Esophagus squamous epithelium (tissue), 5 donors: ENCODE measurements around the gene DNAJB13. TPM values are rescaled to one million over a fixed set of nuclear protein-coding genes. Genes with fewer than 3 reads are reported as not detected.

Experiments used
- DNase-seq: peaks from one replicate; lab custom pipeline; 2025; lab: John Stamatoyannopoulos, UW
- H3K27ac ChIP-seq, 4 donors: fragments of 200-600 bp; sonication (generic); one replicate each; pipeline ENCODE4 v1.5.1; 2016 to 2019; ENCODE audit warnings: mild to moderate bottlenecking in 1 of 4
- H3K27me3 ChIP-seq, 4 donors: fragments of 200-600 bp; sonication (generic); 1 replicate in 3 of 4; 2 replicates in 1 of 4; pipeline versions ENCODE4 v1.5.1 to v1.6.0; 2017 to 2021; ENCODE audit warnings: antibody characterized with exemption in 1 of 4
- H3K36me3 ChIP-seq, 3 donors: fragments of 200-600 bp; sonication (generic); one replicate each; pipeline ENCODE4 v1.5.1; 2016 to 2019
- H3K4me1 ChIP-seq, 3 donors: fragments of 200-600 bp; sonication (generic); one replicate each; pipeline ENCODE4 v1.5.1; 2017 to 2019
- H3K4me3 ChIP-seq, 4 donors: fragments of 200-600 bp; sonication (generic); 1 replicate in 3 of 4; 2 replicates in 1 of 4; pipeline ENCODE4 v1.5.1; 2016 to 2019; ENCODE audit warnings: mild to moderate bottlenecking in 2 of 4, moderate library complexity in 1 of 4
- H3K9me3 ChIP-seq, 3 donors: fragments of 200-600 bp; sonication (generic); one replicate each; pipeline ENCODE4 v1.5.1; 2016 to 2019
- CTCF ChIP-seq, 6 experiments: fragments of 450-650 bp in 4 of 6; fragments of 200-600 bp in 2 of 6; sonication (generic) in 2 of 6; IDR thresholded peaks; one replicate each; pipeline ENCODE4 v1.5.1; 2016 to 2019; ENCODE audit warnings: antibody characterized with exemption in 6 of 6, mild to moderate bottlenecking in 4 of 6, moderate library complexity in 4 of 6
- POLR2A ChIP-seq, 4 donors: fragments of 450-650 bp; IDR thresholded peaks; one replicate each; pipeline ENCODE4 v1.6.1; 2017; ENCODE audit warnings: antibody characterized with exemption in 4 of 4, mild to moderate bottlenecking in 4 of 4, moderate library complexity in 3 of 4
- WGBS, 2 donors: methylation state at CpG; one replicate each; pipeline ENCODE4 v1.1.5; 2018; 5-methylcytosine and 5-hydroxymethylcytosine counted together
- intact Hi-C: fragments of 100-400 bp; cut with DNase I; formaldehyde crosslinking; loops from one replicate; pipeline ENCODE4 v1.15.0; 2022
- total RNA-seq, 4 donors: library from RNA; depleted of rRNA; stranded (reverse); fragments of >200 nt; gene quantifications; one replicate each; pipeline ENCODE4 v1.1.0, GENCODE V29; 2016
- donor health status: DM: yes; HTN: yes; CAD: no.

Gene DNAJB13
- total RNA-seq, 4 donors from 2014 or later = not detected

- DNase-seq = no peak
- Histone ChIP-seq H3K4me3 (no peak overlapping the region), H3K27me3 (no peaks in the 10 kb centered on the region), H3K27ac (no peak overlapping the region), H3K36me3 (no peaks in the 10 kb centered on the region), H3K9me3 (no peaks in the 10 kb centered on the region), H3K4me1 (no peaks in the 10 kb centered on the region)
- intact Hi-C loops = no loop called here
- TF ChIP-seq CTCF (IDR thresholded peaks at IDR 0.05) (no peak), POLR2A (IDR thresholded peaks at IDR 0.05) (no peak)
- WGBS, 2 donors = 65 to 79% methylated on average over 4 of the region's 4 CpGs
Measured at GRCh38 chr11:73949246-73949645, 1.6 kb upstream of the DNAJB13 start.

GRCh38 chr11:73949912-73950311, 914 bp upstream of the DNAJB13 start:
- H3K27me3 ChIP-seq = no peaks in the 10 kb centered on the region
- intact Hi-C loops = no loop called here
- H3K4me1 ChIP-seq = no peaks in the 10 kb centered on the region
- H3K4me3 ChIP-seq = no peak overlapping the region
- no peaks in the 10 kb centered on the region for H3K9me3 ChIP-seq
- TF ChIP-seq CTCF (IDR thresholded peaks at IDR 0.05) (no peak), POLR2A (IDR thresholded peaks at IDR 0.05) (no peak)
- H3K27ac ChIP-seq = no peak overlapping the region
- H3K36me3 ChIP-seq = no peaks in the 10 kb centered on the region
- no peak for DNase-seq
- WGBS, 2 donors = 90 to 92% methylated on average over 5 of the region's 5 CpGs

DNA sequence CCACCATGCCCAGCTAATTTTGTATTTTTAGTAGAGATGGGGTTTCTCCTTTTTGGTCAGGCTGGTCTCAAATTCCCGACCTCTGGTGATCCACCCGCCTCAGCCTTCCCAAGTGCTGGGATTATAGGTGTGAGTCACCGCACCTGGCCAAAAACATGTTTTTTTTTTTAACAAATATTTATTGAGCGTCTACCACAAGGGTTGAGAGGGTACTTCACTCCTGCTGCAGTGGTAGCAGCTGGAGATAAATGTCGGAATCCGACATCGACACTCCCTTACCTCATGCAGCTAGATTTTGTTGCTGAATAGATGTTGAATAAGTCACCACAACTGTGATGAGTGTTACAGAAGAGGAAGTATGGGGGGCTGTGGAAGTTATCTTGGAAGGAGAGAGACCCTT, 971 bp downstream of the DNAJB13 start:
- Histone ChIP-seq H3K4me1 (peaks cover 0 to 7% (median 0%) of the 10 kb centered on the region in 3 donors), H3K36me3 (no peaks in the 10 kb centered on the region), H3K9me3 (no peaks in the 10 kb centered on the region), H3K27me3 (peaks cover 0 to under 1% (median 0%) of the 10 kb centered on the region in 4 donors), H3K27ac (no peak overlapping the region), H3K4me3 (no peak overlapping the region)
- intact Hi-C loops = no loop called here
- WGBS, 2 donors = 73 to 95% methylated on average over 7 of the region's 7 CpGs
- DNase-seq = no peak
- TF ChIP-seq POLR2A (IDR thresholded peaks at IDR 0.05) = no peak
- TF ChIP-seq CTCF (IDR thresholded peaks at IDR 0.05) = no peak

DNA sequence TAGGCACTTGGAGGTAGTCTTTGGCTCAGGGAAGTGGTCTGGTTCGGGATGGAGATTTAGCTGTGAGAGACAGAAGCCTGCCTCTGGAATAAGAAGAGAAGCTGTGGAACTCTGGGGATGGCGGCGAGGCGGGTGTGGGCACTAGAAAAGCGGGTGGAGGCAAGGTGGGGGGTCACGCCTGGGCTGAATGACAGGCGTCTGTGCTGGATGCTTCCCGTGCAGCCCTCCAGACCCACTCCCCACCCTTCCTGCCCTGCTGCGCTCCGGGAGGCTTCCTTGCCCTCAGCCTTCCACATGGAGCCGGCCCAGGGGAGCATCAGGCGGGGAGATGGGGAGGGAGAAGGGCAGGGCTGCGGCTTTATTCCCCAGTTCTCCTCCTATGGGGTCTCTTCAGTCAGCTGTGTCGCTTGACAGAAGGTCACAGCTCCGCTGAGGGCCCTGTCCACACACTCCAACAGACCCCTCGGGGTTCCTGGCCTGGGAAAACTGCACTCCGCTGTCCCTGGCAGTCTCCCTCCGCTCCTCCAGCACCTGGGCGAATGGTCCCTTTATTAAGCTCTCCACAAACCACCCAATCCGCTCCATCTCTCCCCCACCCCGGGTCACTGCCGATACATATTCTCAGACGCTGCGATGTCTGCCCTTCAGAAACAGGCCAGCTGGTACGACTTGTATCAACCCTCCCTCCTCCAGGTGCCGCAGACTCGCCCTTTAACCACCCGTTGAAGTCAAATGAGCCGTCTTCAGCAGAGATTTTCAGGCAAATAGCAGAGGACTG, 6.2 kb downstream of the DNAJB13 start:
- TF ChIP-seq POLR2A (IDR thresholded peaks at IDR 0.05) = no peak
- no peak for TF ChIP-seq CTCF (IDR thresholded peaks at IDR 0.05)
- no peak overlapping the region for H3K4me3 ChIP-seq
- peaks cover 0 to 7% (median 0%) of the 10 kb centered on the region in 3 donors for H3K4me1 ChIP-seq
- peaks cover 0 to 21% (median 0%) of the 10 kb centered on the region in 4 donors for H3K27me3 ChIP-seq
- H3K27ac ChIP-seq = no peak overlapping the region
- intact Hi-C loops = no loop called here
- no peak for DNase-seq
- H3K9me3 ChIP-seq = no peaks in the 10 kb centered on the region
- no peaks in the 10 kb centered on the region for H3K36me3 ChIP-seq
- WGBS, 2 donors = 45 to 56% methylated on average over 21 of the region's 29 CpGs

- no peak for DNase-seq
- H3K27me3 ChIP-seq = peaks cover 0 to 21% (median 0%) of the 10 kb centered on the region in 4 donors
- H3K9me3 ChIP-seq = no peaks in the 10 kb centered on the region
- H3K27ac ChIP-seq = no peak overlapping the region
- no peaks in the 10 kb centered on the region for H3K36me3 ChIP-seq
- 56 to 64% methylated on average over 15 to 20 of the region's 25 CpGs for WGBS, 2 donors
- TF ChIP-seq POLR2A (IDR thresholded peaks at IDR 0.05) = no peak
- TF ChIP-seq CTCF (IDR thresholded peaks at IDR 0.05) = no peak
- H3K4me3 ChIP-seq = no peak overlapping the region
- peaks cover 0 to 7% (median 0%) of the 10 kb centered on the region in 3 donors for H3K4me1 ChIP-seq
- intact Hi-C loops = no loop called here
Measured at GRCh38 chr11:73957654-73958361, 7.0 kb downstream of the DNAJB13 start.
